HG03571 (cell line): ENCODE measurements around the gene RAP2A.

Experiments used
- ATAC-seq: cut with Tn5 transposase; IDR thresholded peaks from one replicate; pipeline ENCODE4 v1.9.1; 2021; ENCODE audit not compliant: unreplicated experiment

Gene RAP2A

GRCh38 chr13:97492684-97493371, 58.9 kb downstream of the RAP2A start:
- ATAC-seq = no peak

- ATAC-seq = no peak
Measured at GRCh38 chr13:97493456-97493855, 59.5 kb downstream of the RAP2A start.

- ATAC-seq = no peak
Measured at GRCh38 chr13:97495678-97496077, 61.7 kb downstream of the RAP2A start.

GRCh38 chr13:97496511-97496910, 62.5 kb downstream of the RAP2A start:
- ATAC-seq = no peak

- no peak for ATAC-seq
Measured at GRCh38 chr13:97497400-97497799, 63.4 kb downstream of the RAP2A start.

GRCh38 chr13:97498419-97498818, 64.5 kb downstream of the RAP2A start:
- ATAC-seq = no peak

- no peak for ATAC-seq
Measured at GRCh38 chr13:97499181-97499580, 65.2 kb downstream of the RAP2A start.

- no peak for ATAC-seq
Measured at GRCh38 chr13:97502181-97502580, 68.2 kb downstream of the RAP2A start.

- no peak for ATAC-seq
Measured at GRCh38 chr13:97502706-97503105, 68.7 kb downstream of the RAP2A start.

GRCh38 chr13:97505017-97505416, 71.0 kb downstream of the RAP2A start:
- ATAC-seq = no peak

- no peak for ATAC-seq
Measured at GRCh38 chr13:97506511-97506910, 72.5 kb downstream of the RAP2A start.

- no peak for ATAC-seq
Measured at GRCh38 chr13:97512732-97513131, 78.8 kb downstream of the RAP2A start.

GRCh38 chr13:97515643-97516042, 81.7 kb downstream of the RAP2A start:
- ATAC-seq = no peak

- ATAC-seq = no peak
Measured at GRCh38 chr13:97517967-97518366, 84.0 kb downstream of the RAP2A start.
